Inferior parietal cortex (tissue), 1 donor: Measurements from ENCODE around the gene DHX16.
"Not testable (repeated sequence)": the region's sequence is repeated elsewhere in the genome, so short reads cannot be mapped to it uniquely, and the experiment has no call there.

Source experiments
- DNase-seq: peaks from one replicate; pipeline ENCODE4 v3.0.0-alpha.2; 2016; ENCODE audit errors: extremely low spot score

DHX16 gene

DNA sequence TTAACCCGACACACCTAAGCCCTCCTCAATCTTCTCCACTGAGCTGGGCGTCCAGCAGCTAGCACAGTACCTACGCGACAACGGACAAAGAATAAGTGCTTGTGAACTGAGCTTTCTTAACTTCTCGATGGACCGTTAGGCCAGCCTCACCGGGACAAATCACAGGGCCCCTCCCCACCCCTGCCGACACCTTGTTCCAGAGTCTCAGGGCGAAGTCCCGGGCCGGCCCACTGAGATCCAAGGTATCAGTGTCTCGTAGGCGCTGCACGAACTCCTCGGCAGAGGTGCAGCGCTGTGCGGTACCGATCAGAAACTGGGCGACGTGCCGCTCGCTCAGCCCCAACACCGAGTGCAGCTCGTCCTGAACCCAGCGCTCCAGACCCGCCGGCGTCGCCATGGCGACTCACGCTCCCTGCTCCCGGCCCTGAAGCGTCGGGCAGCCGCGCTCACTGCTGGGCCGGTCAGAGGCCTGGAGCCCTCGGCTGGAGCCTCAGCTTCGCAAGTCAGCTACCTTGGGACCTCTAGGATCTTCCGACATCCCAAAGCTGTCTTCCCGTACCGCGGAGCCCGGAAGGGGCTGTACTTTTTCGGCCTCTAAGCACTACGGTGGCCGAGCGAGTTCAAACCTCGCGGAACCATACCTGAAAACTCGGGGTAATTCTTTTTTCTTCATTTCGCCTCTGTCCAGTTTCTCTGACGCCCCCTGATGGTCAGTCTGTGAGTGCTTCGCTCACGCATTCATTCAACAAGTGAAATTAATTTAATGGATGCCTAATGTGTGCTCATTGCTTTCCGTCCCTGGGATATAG lies at the start of gene DHX16:
Gene DHX16 (minus strand): TSS at position 562 of the 809 bp plus-strand sequence. CDS start 165 bp downstream, at position 397.
- peak; percentile 98 for DNase-seq

DNA sequence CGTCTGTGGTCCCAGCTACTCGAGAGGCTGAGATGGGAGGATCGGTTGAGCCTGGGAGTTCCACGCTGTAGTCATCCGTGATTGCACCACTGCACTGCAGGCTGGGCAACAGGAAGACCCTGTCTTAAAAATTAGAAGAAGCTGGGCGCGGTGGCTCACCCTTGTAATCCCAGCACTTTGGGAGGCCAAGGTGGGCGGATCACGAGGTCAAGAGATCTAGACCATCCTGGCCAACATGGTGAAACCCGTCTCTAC lies 49.1 kb upstream of the DHX16 start:
- DNase-seq: not testable (repeated sequence)

DNA sequence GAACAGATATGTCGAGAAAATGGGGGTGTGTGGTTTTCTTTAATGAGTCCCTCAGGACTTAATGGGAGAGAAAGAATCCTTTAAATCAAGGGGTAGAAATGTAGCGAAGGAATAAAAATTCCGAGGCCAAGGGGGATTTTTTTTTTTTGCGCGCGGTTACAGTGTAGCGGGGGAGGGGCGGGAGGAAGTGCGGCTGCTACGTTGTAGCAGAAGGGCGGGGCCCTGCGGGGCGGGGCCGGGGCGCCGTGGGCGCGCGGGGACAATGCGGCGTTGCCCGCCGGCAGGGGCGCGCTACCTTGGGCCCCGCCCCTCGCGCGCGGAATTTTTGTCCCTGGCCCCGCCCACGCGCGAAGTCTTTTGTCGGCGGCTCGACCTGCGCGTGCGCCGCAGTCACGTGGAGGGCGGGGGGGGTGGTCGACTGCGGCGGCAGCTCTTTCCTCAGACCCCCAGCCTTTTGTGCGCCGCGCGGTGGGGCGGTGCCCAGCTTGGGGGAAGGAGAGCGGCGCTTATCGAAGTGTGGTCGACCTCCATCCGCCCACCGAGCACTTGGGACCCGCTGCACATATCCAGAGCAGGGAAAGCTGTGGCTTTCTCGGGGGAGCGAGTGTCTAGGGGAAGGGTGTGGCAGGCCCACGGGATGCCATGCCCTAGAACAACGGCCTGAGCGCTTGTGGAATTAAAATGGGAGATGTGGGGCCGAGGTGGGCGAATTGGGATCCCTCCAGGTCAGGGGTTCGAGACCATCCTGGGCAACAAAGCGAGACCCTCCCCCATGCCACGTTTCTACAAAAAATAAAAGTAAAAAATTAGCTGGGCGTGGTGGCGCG lies 48.6 kb upstream of the DHX16 start:
- peak; percentile 82 for DNase-seq

DNA sequence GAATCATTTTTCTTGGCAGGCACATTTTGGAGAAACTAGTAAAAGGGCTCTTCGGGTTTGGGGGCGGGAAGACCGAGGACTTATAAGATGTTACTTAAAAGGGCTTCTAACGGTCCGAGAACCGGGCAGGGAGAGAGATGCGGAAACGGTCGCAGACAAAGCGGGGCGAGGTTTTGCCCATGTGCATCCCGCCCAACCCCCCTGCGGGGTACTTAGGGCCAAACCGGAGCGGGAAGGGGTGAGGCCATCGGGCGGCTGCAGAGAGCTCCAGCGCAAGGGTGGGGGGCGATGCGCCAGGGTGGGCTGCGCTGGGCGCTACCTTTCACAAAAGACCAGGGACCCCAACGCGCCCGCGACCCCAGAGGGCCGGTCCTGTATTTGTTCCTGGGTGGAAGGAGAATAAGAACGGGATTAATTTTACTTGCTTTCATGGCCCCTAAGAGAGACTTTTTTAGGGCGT lies 48.0 kb upstream of the DHX16 start:
- DNase-seq: peak; percentile 44

DNA sequence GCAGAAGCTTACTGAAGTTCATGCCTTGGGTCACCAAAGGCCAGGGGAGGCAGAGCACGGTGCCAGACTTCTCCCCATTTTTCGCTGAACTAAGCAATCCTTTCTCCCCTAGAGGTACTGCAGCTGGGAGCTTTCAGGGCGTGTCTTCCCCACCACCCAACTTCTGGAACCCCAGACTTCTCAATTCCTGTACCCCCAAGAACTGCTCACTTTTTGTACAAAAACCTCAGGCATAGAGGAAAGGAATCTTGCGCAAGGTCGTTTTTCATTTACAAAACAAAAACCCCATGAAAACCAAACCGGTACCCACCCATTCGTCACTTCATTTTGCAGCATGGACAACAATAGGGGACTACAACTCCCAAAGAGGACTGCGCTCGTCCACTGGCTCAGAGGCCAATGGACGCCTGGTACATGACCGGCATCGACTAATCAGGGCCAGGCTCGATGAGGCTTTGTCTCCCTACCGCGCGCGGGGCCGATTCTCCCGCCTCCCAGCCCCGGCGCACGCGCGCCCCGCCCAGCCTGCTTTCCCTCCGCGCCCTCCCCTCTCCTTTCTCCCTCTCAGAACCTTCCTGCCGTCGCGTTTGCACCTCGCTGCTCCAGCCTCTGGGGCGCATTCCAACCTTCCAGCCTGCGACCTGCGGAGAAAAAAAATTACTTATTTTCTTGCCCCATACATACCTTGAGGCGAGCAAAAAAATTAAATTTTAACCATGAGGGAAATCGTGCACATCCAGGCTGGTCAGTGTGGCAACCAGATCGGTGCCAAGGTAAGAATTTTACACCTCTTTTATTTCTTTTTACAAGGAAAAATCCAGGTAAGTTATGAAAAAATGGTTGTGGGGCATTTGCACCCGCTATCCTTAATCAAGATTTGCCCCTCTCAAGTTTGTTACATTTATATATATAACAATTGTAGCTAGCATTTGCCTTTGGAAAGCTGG lies 47.3 kb upstream of the DHX16 start, which contains the start of gene TUBB:
Gene TUBB (plus strand): TSS at position 562 of the 947 bp plus-strand sequence. CDS start 155 bp downstream, at position 717.
- DNase-seq: peak; percentile 98

DNA sequence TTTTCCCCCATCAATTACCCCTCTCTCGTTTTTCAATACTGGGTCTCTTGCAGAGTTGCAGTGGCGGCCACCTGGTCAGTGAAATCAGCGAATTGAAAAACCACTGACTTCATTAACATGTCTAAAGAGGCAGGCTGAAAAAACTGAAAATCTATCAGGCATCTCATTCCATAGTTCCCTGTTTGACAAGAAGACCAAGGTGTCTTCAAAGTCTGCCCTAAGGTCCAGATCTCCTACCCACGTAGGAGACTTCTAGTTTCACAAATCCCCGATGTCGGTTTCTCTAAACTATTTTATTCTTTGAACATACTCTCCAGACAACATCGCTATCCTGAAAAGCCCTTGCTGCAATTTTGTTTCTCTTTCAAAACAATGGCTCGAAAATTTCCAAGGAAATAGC lies 46.5 kb upstream of the DHX16 start:
- DNase-seq: no peak

DNA sequence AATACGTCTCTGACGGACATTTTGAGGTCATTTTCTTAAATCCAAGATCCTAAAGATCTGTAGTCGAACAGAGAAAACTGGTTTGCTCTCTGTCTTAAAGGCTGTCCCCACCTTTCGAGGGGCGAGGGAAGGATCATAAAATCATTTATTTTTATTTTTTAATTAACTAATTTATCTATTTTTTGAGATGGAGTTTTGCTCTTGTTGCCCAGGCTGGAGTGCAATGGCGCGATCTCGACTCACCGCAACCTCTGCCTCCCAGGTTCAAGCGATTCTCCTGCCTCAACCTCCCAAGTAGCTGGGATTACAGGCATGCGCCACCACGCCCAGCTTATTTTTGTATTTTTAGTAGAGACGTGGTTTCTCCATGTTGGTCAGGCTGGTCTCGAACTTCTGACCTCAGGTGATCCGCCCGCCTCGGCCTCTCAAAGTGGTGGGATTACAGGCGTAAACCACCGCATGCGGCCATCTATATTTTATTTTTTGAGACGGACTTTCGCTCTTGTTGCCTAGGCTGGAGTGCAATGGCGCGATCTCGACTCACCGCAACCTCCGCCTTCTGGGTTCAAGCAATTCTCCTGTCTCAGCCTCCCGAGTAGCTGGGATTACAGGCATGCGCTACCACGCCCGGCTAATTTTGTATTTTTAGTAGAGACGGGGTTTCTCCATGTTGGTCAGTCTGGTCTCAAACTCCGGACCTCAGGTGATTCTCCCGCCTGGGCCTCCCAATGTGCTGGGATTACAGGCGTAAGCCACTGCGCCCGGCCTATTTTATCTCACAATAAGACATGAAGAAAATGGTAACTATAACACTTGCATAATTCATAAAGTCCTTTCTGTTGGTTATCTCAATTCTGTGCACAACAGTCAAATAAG lies 45.3 kb upstream of the DHX16 start:
- not testable (repeated sequence) for DNase-seq

DNA sequence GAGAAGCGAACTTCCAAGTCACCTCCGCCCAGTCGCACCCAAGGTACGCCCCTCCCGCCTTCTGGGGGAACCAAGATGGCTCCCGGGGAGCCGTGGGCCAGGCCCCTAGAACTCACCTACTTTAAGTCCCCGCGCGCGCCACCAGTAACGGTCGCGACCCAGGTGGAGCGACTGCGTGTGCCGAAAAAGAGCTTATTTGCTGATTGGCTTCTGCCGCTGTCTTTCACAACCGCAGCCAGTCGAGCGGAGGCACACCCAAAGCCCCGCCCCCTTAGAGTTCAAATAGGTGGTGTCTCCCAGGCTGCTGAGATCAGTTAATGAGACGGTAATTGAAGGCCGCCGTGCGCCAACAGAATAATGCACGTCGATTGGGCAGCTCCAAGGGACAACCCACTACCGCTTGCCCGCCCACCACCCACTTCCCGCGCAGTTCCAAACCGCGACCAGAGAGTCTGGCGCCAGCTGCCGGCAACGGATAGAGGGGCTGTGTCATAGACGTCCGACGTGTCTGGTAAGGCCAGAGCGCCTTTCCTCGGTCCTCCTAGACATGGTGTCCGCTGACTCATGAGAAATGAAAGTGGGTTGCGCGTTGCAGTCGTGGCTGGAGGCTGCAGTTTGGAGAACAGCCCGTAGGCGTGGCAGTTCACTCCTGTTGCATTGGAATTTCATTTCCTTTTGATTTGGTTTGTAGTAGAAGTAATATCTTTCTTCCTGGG lies 44.5 kb upstream of the DHX16 start, which contains the start of gene MDC1:
Gene MDC1 (minus strand): TSS at position 153 of the 716 bp plus-strand sequence. CDS start 2,106 bp downstream, outside the sequence.
- DNase-seq: peak; percentile 98

DNA sequence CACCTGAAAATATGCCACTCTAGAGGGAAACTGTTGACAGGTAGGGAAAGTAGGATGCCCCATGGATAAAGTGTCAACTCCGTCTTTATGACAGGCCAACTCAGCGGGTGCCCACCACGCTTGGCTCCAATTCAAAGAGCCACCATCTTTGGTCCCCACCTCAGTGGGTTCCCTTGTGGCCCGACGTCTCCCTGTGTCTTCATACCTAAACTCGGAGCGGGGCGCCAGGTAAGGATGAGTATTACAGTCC lies 44.0 kb upstream of the DHX16 start:
- no peak for DNase-seq

DNA sequence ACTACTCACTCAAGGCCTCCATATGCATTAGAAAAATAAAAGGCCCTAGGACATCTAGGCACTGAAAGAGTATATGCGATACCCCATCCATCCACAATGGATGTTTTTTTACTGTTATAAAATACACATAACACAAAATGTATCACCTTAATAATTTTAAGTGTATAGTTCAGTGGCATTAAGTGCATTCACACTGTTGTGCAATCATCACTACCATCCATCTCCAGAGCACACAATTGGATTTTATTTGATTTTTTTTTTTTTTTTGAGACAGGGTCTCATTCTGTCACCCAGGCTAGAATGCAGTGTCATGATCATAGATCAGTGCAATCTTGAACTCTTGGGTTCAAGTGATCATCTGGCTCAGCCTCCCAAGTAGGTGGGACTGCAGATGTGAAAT lies 41.5 kb upstream of the DHX16 start:
- no peak for DNase-seq

DNA sequence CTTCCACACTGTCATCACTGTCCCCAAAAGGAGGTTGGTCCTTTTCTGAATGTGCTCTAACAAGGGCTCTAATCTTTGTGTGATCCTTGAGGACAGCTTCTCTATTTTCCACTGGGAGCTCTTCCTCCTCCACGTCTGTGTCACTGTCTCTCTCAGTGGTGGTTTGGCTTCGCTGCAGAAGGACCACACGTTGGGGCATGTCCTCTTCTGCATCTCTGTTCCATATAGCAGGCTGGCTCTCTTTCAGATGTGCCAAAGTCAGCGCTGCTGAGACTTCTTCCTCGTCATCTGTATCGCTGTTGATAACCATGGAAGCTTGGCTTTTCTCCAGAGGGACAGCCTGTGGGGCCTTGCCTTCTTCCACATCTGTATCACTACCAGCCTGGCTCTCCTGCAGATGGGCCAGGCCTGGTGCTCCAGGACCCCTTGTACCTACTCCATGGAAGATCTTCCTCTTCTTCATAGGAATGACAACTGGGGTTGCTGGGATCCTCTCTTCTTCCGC lies 39.7 kb upstream of the DHX16 start:
- DNase-seq: no peak

DNA sequence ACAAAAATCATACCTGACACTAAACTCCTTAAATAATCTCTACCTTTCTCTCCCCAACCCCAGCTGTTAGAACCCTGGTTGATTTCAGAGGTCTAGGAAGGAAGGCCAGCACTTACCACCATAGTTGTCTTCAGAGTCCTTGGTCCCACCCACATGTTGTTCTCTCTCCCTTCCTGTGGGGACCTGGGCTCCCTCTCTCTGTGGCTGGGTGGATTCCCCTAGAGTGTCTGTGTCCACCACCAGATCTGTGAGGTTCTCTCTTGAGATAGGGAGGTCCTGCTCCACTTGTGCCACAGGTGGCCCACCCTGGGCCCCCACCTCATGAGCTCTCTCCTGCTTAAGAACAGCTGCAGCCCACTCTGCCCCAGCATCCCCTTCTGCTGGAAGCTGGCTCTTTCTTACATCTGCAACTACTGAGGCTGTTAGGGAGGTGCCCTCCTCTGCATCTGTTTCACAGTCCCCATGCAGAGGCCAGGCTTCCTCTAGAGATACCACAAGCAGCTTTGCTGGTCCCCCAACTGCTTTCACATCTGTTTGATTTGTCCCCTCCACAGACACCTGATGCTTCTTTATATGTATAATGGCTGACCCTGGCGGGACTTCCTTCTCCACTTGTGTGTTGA lies 39.1 kb upstream of the DHX16 start:
- no peak for DNase-seq

DNA sequence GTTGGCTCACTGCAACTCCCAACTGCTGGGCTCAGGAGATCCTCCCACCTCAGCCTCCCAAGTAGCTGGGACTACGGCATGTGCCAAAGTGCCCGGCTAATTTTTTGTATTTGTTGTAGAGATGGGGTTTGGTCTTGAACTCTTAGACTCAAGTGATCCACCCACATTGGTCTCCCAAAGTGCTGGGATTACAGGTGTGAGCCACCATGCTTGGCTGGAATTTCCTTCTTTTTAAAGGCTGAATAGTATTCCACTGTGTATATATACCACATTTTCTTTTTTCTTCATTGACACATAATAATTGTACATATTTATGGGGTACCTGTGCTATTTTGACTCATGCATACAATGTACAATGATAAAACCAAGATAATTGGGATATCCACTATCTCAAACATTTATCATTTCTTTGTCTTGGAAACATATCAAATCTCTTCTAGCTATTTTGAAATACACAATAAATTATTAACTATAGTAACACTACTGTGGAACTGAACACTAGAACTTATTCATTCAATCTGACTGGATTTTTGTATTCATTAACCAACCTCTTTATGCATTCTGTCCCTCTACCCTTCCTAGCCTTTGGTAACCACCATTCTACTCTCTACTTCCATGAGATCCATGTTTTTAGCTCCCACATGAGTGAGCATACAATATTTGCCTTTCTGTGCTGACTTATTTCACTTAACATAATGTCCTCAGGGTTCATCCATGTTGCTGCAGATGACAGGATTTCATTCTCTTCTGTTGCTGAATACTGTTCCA lies 36.5 kb upstream of the DHX16 start:
- no peak for DNase-seq

DNA sequence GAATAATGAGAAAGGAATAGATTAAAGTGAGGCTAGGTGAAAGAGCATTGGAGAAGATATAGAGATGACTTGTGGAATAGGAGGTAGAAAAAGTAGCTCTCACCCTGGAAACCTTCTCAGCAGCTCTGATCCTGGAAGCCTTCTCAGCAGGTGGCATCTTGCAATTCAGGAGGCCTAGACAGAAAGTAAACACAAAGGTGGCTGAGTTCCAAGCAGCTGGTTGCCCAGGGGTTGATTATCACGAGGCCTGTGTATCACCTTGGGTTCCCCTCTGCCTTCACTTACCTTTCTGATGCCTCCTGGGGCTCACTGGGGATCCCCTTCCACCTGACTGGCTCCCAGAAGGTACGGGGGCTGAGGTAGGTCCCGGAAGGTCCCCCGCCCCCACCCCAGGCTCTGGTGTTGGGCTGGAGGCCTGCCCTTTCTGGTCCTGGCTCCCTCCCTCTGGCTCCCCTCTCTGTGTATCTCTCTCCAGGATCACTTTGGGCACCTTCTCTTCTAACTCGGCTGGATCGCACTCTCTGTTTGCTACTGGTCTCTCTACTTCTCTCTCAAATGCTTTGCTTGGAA lies 34.6 kb upstream of the DHX16 start:
- no peak for DNase-seq

DNA sequence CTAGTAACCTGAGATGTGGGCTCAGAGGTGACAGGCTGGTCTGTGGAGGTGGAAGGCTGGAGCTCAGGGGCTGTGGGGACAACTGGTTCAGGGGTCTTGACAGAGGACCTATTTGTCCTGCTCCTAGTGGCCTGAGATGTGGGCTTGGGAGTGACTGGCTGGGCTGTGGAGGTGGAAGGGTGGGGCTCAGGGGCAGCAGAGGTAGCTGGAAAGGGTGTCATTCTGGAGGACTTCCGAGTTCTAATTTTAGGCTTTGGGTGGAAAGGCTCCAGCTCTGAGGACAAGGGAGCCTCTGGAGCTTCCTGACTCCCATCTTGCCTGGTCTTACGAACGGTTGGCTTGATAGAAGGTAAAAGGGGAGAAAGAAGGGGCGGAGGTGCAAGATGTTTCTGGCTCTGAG lies 32.8 kb upstream of the DHX16 start:
- DNase-seq: no peak

DNA sequence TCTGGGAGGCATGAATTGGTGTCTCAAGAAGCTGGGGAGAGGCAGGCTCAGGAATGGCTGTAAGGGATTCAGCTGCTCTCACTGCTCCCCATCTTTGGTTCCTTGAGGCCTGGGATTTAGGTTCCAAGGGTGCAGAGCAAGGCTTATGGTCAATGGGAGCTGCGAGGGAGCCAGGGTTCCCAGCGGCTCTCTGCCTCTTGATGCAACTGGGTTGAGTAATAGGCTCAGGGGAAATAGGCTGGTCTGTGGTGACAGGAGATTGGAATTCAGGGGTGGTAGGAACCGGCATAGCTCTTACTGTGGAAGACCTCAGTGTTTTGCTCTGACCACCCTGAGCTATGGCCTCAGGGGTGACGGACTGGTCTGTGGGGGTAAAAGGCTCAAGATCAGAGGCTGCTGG lies 31.0 kb upstream of the DHX16 start:
- DNase-seq: no peak

DNA sequence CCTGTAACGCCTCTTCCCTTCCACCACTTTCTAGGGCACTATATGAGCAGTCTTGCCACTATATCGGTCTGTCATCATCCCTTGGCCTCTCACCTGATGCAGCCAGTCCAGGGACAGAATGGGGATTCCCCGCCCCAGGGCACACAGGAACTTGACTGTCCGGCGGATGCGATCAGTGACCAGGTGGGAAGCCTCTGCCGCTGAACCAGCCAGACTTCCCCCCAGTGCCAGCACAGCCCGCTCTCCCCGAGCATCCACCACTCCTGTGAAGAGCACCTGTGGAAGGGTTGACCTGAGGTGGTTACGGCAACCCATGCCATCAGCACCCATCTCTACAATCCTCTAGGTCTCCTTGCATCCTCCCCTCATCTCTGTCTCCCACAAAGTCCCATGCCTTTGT lies 30.2 kb upstream of the DHX16 start:
- no peak for DNase-seq

DNA sequence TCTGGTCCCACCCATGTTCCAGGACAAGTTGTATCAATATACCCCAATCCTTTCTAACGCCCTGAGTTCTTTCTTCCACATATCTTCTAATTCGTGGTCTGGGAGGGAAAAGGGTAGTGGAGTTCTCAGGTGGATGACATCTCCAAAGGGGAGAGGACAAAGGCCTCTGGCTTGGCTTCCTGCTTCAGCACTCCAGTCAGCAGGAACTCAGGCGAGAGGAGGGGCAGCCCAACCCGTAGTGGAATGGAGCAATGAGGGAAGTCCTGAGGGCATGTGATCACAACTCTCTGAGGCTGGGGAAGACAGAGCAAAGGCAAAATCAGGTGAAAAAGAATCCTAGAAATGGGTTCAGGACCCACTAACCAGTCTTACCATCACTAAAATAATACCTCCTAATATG lies 27.5 kb upstream of the DHX16 start:
- no peak for DNase-seq

DNA sequence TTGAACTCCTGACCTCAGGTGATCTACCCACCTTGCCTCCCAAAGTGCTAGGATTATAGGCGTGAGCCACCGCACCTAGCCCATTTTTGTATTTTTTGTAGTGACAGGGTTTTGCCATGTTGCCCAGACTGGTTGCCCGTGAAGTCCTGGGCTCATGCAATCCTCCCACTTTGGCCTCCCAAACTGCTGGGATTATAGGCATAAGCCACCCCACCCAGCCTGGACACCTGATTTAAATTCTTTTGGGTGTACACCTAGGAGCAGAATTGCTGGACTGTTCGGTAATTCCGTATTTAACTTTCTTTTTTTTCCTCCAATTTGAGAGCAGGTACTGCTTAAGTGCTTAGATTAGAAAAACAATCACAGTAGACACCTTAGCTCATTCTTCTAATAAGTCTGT lies 23.6 kb upstream of the DHX16 start:
- no peak for DNase-seq
